IPS-20b (cell line): ENCODE data around the gene BORCS5.
A peak's percentile ranks its signal among the peaks of the same experiment; 100 is the strongest.
"Not testable (repeated sequence)": the region's sequence is repeated elsewhere in the genome, so short reads cannot be mapped to it uniquely, and the experiment has no call there.

Source experiments
- H3K27ac ChIP-seq: one replicate; pipeline ENCODE4 v1.5.1; 2013; ENCODE audit warnings: low read length
- H3K27me3 ChIP-seq: 2 replicates; pipeline ENCODE4 v1.6.1; 2013; ENCODE audit warnings: mild to moderate bottlenecking, low read length, inconsistent platforms; ENCODE audit not compliant: insufficient read depth
- H3K36me3 ChIP-seq: 2 replicates; pipeline ENCODE4 v1.6.1; 2013; ENCODE audit warnings: low read depth, mild to moderate bottlenecking, inconsistent platforms, low read length, moderate library complexity; ENCODE audit not compliant: insufficient read depth
- H3K4me1 ChIP-seq: 2 replicates; pipeline ENCODE4 v1.6.1; 2013; ENCODE audit warnings: mild to moderate bottlenecking, control low read depth, inconsistent platforms, low read length, moderate library complexity; ENCODE audit not compliant: insufficient read depth
- H3K4me3 ChIP-seq: 2 replicates; pipeline ENCODE4 v1.5.1; 2013; ENCODE audit warnings: mild to moderate bottlenecking, low read length, inconsistent platforms
- H3K9ac ChIP-seq: 2 replicates; pipeline ENCODE4 v1.6.1; 2013; ENCODE audit warnings: low read depth, mild to moderate bottlenecking, inconsistent platforms, low read length, moderate library complexity
- H3K9me3 ChIP-seq: 2 replicates; pipeline ENCODE4 v1.6.1; 2013; ENCODE audit warnings: mild to moderate bottlenecking, low read depth, low read length, inconsistent platforms; ENCODE audit not compliant: insufficient read depth

The BORCS5 gene

DNA sequence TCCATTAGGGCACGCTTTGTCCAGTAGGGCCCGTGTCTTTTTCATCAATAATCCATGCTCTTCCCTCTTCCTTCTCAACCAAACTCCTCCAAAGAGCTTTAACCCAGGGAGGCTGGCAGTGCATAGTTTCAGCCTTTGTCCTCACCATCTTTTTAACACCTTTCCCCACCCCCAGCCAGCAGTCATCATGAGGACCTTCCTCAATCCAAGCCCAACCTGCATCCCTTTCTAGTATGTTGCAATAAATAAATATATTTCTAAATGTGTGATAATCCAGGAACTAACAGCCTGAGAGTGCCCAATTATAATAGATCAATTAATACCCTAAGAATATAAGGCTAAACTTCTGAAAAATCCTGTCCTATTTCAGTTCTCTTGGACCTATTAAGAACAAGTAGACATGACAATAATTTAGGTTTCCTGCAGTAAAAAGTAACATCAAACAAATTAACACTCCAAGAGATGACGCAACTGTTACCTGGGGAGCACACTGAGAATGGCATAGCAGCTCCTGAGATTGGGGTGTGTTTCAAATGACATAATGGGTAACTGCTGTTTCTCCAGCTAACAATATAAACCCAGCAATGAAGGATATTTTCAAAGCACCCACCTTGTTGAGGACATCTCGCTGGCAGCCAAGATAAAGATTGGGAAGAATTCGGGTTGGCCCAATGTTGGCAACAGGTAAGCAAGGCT, 143.2 kb downstream of the BORCS5 start:
- Histone ChIP-seq H3K9me3 (no peaks in the 10 kb centered on the region), H3K4me3 (no peak overlapping the region), H3K9ac (no peak overlapping the region; the same call in 1 of the 2 replicates), H3K27ac (no peak overlapping the region), H3K36me3 (peaks cover 35% of the 10 kb centered on the region; the same call in 1 of the 2 replicates), H3K4me1 (peaks cover 10% of the 10 kb centered on the region), H3K27me3 (no peaks in the 10 kb centered on the region)

DNA sequence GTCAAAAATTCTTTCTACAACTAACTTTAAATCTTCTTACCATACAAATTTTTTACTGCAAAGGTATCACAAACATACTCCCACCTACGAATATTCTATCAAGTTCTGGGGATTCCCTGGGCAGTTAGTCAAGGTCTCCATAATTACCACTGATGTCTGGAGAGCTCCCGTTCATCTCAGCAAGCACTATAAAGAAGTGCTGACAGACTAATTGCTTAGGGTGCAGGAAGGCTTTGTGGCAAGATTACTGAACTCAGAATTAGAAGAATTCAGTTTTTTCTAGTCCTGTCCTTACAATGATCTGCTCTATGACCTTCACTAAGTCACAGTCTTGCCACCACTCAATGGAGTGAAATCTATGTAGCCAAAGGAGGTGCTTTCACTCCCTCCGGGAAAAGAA, 144.2 kb downstream of the BORCS5 start:
- Histone ChIP-seq H3K27me3 (no peaks in the 10 kb centered on the region), H3K4me1 (peaks cover 11% of the 10 kb centered on the region; the same call in 1 of the 2 replicates), H3K9ac (no peak overlapping the region)

DNA sequence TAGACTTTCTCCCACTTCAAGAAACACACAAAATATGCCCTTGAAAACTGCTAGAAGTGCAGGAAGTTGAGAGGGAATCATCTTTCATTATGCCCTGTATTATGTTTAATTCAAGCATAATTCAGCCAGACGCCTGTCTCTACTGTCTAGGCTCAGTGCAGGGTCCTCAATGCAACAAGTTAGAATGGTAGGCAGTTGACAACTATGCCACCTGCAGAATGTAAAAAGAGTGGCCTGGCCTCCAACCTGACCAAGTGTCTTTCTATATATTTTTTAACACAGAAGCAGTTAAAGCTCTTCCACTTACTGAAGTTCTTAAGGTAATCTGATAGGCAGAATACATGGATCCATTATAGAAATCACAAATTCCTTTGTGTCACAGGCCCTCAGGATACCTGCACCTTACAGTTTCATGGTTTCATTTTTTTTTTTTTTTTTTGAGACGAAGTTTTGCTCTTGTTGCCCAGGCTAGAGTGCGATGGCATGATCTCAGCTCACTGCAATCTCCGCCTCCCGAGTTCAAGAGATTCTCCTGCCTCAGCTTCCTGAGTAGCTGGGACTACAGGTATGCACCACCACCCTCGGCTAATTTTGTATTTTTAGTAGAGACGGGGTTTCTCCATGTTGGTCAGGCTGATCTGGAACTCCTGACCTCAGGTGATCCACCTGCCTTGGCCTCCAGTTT, 145.4 kb downstream of the BORCS5 start:
- H3K27ac ChIP-seq, H3K9me3 ChIP-seq: not testable (repeated sequence)

More for the DNA sequence above, 144.2 kb downstream of the BORCS5 start:
- Histone ChIP-seq H3K9me3 (no peaks in the 10 kb centered on the region), H3K27ac (no peak overlapping the region), H3K36me3 (peaks cover 28% of the 10 kb centered on the region; the same call in 1 of the 2 replicates), H3K4me3 (no peak overlapping the region)

DNA sequence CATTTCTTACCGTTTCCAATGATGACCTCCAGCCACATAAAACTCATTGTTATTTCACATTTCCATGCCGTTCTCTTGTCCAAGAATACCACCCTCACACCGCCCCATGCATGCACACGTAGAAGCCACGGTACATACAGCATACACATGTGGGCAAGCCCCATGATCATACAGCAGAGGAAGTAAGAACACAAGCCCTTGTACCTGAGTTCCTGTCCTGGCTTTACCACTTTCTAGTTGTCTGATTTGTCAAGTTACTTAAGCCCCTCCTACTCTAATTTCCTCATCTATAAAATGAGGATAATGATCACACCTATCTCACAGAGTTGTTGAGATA, 145.9 kb downstream of the BORCS5 start:
- Histone ChIP-seq H3K4me3 (no peak overlapping the region), H3K9me3 (no peaks in the 10 kb centered on the region), H3K4me1 (peaks cover 17% of the 10 kb centered on the region; the same call in 1 of the 2 replicates), H3K9ac (no peak overlapping the region), H3K27ac (no peak overlapping the region), H3K36me3 (peaks cover 23% of the 10 kb centered on the region; the same call in 1 of the 2 replicates), H3K27me3 (no peaks in the 10 kb centered on the region)

More for the DNA sequence above, 145.4 kb downstream of the BORCS5 start:
- not testable (repeated sequence) for H3K9ac ChIP-seq, H3K27me3 ChIP-seq, H3K4me3 ChIP-seq
- H3K36me3 ChIP-seq: peaks cover 23% of the 10 kb centered on the region; the same call in 1 of the 2 replicates
- H3K4me1 ChIP-seq: peaks cover 15% of the 10 kb centered on the region; the same call in 1 of the 2 replicates

DNA sequence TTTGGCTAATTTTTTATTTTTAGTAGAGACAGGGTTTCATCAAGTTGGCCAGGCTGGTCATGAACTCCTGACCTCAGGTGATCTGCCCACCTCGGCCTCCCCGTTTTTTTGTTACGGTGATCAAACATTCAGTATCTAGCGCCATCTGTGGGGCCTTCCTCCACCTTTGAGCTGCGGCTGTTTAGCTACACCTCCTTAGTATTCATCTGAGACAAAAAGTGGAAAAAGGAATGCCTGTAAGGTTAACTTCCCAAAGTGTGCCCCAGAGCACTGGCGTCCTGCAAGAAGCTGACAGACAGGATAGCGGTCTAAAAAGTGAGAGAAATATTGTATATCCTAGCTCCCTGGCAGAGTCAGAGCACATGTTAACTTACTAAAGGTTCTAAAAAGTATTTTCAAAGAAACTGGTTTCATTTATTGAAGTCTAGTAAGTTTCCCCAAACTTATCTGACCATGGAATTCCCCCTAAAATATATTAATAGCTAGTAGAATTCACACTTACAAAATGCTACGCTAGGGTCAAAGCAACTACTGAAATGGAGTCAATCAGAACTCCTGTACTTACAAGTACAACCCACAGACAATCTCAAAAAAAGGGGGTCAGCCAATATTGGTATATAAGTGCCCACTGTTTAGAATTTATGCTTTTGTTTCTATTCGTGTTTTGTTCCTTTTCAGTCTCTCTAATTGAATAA, 146.7 kb downstream of the BORCS5 start:
- Histone ChIP-seq H3K27me3 (no peaks in the 10 kb centered on the region), H3K9me3 (no peaks in the 10 kb centered on the region), H3K9ac (no peak overlapping the region), H3K4me1 (peaks cover 21% of the 10 kb centered on the region; the same call in 1 of the 2 replicates), H3K36me3 (peaks cover 22% of the 10 kb centered on the region; the same call in 1 of the 2 replicates), H3K4me3 (no peak overlapping the region), H3K27ac (no peak overlapping the region)

DNA sequence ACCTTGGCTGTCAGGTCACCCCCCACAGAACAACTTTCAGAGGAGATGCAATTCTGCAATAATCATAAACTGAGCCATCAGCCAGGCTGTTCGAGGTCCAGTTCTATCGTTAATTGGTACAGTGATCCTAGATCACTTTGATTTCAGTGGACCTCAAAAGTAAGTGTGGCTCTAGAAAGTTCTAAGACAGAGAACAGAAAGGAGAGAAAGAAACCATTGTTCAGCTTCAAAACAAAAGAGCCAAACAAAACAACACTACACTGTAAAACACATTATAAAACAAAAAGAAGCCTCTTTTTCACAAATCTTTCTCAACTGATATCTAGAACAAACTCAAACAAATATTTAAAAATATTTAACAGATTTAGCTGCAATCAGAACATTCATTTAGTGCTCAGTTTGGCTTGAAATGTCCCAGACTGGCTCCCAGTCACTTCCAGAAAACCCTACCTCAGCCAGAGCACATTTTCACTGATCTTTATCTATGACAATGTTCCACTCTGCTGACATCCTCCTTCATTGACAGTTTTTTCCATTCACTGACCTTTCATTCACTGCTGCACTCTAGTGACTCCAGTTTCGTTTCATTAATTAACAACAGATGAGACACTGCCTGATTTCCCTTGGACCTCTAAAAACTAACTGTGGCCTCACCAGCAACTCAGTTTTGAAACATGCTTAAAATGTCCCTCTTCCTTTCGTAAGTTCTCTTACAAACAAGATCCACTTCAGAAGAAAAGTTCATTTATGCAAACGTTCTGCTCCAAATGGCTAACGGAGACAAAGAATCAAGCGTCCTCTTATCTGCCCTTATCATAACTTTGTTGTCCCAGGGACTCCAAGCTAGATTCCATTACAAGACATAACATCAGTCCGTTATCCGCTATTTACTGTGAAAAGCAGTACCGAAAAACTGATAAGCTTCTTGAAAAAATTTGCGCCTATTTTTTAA, 148.9 kb downstream of the BORCS5 start:
- Histone ChIP-seq H3K27me3 (no peaks in the 10 kb centered on the region), H3K4me1 (peaks cover 30% of the 10 kb centered on the region; the same call in 1 of the 2 replicates), H3K36me3 (0 out of 2 replicates have a peak, but pooled peaks cover 3% of the 10 kb centered on the region), H3K9me3 (no peaks in the 10 kb centered on the region), H3K27ac (peak overlapping the region; percentile 18), H3K4me3 (no peak overlapping the region), H3K9ac (no peak overlapping the region)

DNA sequence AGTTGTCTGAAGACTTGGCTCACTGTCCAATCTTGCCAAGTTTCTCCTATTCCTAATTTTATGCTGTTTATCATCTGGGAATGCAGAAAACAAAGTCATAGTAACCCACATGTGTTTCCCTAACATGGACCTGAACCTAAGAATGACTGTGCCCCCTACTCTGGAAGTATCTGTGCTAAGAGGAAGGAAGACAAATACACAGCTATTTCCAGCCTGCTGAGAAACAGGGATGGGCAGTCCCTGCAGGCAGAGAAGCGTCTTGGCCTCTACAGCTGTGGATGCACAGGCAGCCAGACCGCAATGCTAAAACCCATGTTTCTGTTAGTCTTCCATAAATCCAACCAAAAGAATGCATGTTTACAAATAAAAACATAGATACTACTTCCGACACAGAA, 149.6 kb downstream of the BORCS5 start:
- no peaks in the 10 kb centered on the region for H3K27me3 ChIP-seq
- peaks cover 30% of the 10 kb centered on the region; the same call in 1 of the 2 replicates for H3K4me1 ChIP-seq
- H3K36me3 ChIP-seq: peaks cover 3% of the 10 kb centered on the region; the same call in 1 of the 2 replicates
- H3K9ac ChIP-seq: no peak overlapping the region
- H3K4me3 ChIP-seq: no peak overlapping the region
- no peaks in the 10 kb centered on the region for H3K9me3 ChIP-seq
- no peak overlapping the region for H3K27ac ChIP-seq

DNA sequence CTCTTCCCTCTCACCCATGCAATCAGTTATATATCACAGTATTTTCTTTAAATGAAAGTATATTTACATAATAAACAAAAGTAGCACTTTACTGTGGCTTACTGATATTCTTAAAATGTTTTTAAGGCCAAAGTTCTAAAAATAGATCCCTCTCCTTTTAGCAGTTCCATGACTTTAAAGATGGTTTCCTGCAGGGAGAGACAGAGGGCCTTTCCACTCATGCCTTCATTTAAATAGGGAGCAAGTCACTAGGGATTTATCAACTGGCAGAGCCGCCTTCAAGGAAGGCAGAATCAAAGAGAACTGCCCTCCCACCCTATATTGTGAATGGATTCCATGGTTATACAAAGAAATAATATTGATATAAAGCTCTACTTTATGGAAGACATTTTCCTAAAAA, 150.2 kb downstream of the BORCS5 start:
- no peaks in the 10 kb centered on the region for H3K9me3 ChIP-seq
- H3K27ac ChIP-seq: no peak overlapping the region
- H3K36me3 ChIP-seq: peaks cover 6% of the 10 kb centered on the region; the same call in 1 of the 2 replicates
- no peak overlapping the region for H3K9ac ChIP-seq
- H3K4me3 ChIP-seq: no peak overlapping the region
- H3K4me1 ChIP-seq: peaks cover 30% of the 10 kb centered on the region; the same call in 1 of the 2 replicates
- H3K27me3 ChIP-seq: no peaks in the 10 kb centered on the region

DNA sequence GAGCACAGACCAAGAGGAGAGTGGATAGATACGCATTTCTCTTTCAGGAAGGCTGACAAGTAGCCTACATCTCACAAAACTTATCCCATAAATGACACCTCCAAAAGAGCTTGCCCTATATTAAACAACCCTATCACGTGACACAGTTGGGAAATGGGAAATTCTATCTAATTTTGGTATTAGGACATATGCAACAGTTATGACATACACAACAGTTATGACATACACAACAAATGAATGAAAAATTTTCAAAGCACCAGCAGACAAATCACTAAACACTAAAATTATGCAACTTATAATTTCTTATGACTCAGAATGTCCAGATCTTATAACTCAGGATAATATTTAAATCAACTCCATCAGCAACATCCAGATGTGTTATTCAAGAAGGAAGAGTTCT, 151.7 kb downstream of the BORCS5 start:
- no peak overlapping the region for H3K4me3 ChIP-seq
- H3K36me3 ChIP-seq: peaks cover 16% of the 10 kb centered on the region; the same call in 1 of the 2 replicates
- peaks cover 32% of the 10 kb centered on the region; the same call in 1 of the 2 replicates for H3K4me1 ChIP-seq
- no peak overlapping the region for H3K27ac ChIP-seq
- H3K27me3 ChIP-seq: no peaks in the 10 kb centered on the region
- no peak overlapping the region for H3K9ac ChIP-seq
- no peaks in the 10 kb centered on the region for H3K9me3 ChIP-seq

DNA sequence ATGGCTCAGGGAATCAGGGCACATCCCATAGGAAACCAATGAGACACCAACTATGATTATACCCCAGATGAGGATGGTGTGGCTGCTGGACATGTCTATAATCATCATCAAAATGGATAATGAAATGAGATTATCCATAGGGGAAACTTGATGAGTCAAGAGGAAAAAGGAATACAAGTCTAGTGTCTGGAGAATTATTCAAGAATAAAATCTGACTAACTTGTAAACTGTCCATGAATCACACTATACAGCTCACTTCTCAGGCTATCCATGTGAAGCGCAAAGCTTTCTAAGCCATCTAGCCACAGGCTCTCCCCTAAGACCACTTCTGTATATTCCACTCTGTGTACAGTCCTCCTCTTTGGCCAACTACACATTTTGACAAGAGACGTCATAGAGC, 153.3 kb downstream of the BORCS5 start:
- H3K4me3 ChIP-seq: no peak overlapping the region
- H3K27me3 ChIP-seq: no peaks in the 10 kb centered on the region
- no peaks in the 10 kb centered on the region for H3K9me3 ChIP-seq
- H3K36me3 ChIP-seq: peaks cover 23% of the 10 kb centered on the region; the same call in 1 of the 2 replicates
- no peak overlapping the region for H3K27ac ChIP-seq
- H3K9ac ChIP-seq: no peak overlapping the region
- H3K4me1 ChIP-seq: peaks cover 42% of the 10 kb centered on the region

DNA sequence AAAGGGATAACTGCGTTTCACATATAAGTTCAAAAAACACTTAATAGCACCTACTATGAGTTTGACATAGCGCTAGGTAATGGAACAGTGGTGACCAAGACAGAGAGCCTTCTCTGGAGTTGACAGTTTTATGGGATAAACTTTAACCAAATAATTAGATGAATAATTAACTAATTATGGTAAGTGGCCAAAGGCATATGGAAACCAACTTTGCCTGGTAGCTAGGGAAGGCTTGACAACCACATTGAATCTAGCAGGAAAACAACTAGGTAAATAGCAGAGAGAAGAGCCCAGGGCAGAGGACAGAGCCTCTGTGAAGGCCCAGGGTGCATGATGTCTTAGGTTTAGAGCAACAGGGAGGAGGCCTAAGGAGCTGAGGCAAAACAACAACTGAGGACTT, 153.7 kb downstream of the BORCS5 start:
- Histone ChIP-seq H3K9ac (no peak overlapping the region), H3K27ac (no peak overlapping the region), H3K9me3 (no peaks in the 10 kb centered on the region), H3K36me3 (peaks cover 23% of the 10 kb centered on the region; the same call in 1 of the 2 replicates), H3K27me3 (no peaks in the 10 kb centered on the region), H3K4me1 (peaks cover 42% of the 10 kb centered on the region), H3K4me3 (no peak overlapping the region)
